Activated naive CD8-positive, alpha-beta T cell treated with anti-CD3 and anti-CD28 coated beads, Interleukin-2, amount 50 U/mL, for 24 hours (primary cell): ENCODE results near the gene CRACR2B.

Experiments used
- ATAC-seq: fragments of 150-1000 bp; cut with Tn5 transposase; one replicate; pipeline ENCODE4 v1.10.0; 2021
- DNase-seq: peaks from one replicate; pipeline ENCODE4 v3.0.0; 2021
- H3K27ac Mint-ChIP-seq: one replicate; pipeline ENCODE4 v1.8.0; 2021; ENCODE audit warnings: mild to moderate bottlenecking, mixed read lengths
- H3K27me3 Mint-ChIP-seq: one replicate; pipeline ENCODE4 v1.8.0; 2021; ENCODE audit warnings: mixed read lengths
- H3K36me3 Mint-ChIP-seq: one replicate; pipeline ENCODE4 v1.8.0; 2021; ENCODE audit warnings: low read depth, mixed read lengths
- H3K4me1 Mint-ChIP-seq: one replicate; pipeline ENCODE4 v1.8.0; 2021; ENCODE audit warnings: mixed read lengths
- H3K4me3 Mint-ChIP-seq: one replicate; pipeline ENCODE4 v1.8.0; 2021; ENCODE audit warnings: mild to moderate bottlenecking, moderate library complexity, mixed read lengths
- H3K9me3 Mint-ChIP-seq: one replicate; pipeline ENCODE4 v1.8.0; 2021; ENCODE audit warnings: mixed read lengths

The CRACR2B gene

DNA sequence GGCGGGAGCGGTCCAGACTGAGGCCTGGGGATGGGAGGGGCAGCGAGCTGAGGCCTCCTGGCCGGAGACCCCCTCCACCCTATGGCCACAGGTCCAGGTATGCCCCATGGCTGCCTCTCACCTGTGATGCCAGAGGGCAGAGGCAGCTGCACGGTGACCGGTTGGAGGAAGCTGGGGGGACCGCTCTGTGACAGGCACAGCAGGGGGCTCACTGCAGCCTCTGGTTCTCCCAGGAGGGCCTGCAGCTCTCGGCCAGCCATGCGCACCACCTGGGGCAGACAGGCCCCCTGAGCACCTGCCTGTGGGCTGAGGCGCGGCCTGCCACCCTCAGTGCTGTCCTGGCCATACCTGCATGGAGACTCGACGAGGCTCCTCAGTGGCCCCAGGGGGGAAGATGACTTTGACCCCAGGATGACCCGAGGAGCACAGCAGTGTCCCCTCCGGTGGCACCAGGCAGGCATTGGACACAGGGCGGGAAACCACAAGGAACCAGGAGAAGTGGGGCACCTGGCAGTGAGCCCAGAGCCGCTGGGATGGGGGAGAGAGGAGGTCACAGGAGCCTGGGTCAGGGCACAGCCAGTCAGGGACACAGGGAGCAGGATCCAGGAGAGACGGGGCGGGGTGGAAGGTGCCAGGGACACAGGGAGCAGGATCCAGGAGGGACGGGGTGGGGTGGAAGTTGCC, 26.5 kb upstream of the CRACR2B start:
- Mint-ChIP-seq H3K4me1 (peaks cover 11% of the 10 kb centered on the region), H3K36me3 (no peaks in the 10 kb centered on the region), H3K4me3 (no peak overlapping the region), H3K27ac (no peak overlapping the region), H3K27me3 (no peaks in the 10 kb centered on the region), H3K9me3 (no peaks in the 10 kb centered on the region)
- ATAC-seq: no peak
- no peak for DNase-seq

DNA sequence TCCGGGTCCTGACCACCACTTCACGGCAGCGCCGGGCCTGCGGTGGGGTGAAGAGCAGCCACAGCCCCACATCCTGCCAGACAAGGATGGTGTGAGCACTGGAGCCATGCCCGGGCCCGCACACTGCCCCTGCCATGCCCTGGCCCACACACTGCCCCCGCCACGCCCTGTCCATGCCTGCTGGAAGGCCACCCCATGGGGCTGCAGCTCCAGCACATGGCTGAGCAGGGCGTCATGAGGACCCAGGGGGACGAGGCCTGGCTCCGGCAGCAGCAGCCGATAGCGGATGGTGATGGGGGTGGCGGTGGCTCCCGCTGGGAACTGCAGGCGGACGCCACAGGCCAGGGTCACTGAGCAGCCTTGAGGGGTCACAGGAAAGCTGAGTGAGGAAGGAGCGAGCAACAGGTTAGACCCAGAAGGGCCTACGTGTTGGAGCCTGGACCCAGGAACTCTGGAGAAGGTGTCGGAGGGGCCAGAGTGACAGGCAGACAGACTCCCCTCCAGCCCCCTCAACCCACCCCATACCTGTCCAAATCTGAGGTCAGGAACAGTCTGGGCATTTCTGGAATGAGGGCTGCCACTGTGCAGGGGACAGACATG, 25.6 kb upstream of the CRACR2B start:
- no peaks in the 10 kb centered on the region for H3K27me3 Mint-ChIP-seq
- no peak for ATAC-seq
- no peak overlapping the region for H3K4me3 Mint-ChIP-seq
- H3K4me1 Mint-ChIP-seq: peaks cover 7% of the 10 kb centered on the region
- no peaks in the 10 kb centered on the region for H3K36me3 Mint-ChIP-seq
- H3K9me3 Mint-ChIP-seq: no peaks in the 10 kb centered on the region
- H3K27ac Mint-ChIP-seq: no peak overlapping the region
- no peak for DNase-seq

DNA sequence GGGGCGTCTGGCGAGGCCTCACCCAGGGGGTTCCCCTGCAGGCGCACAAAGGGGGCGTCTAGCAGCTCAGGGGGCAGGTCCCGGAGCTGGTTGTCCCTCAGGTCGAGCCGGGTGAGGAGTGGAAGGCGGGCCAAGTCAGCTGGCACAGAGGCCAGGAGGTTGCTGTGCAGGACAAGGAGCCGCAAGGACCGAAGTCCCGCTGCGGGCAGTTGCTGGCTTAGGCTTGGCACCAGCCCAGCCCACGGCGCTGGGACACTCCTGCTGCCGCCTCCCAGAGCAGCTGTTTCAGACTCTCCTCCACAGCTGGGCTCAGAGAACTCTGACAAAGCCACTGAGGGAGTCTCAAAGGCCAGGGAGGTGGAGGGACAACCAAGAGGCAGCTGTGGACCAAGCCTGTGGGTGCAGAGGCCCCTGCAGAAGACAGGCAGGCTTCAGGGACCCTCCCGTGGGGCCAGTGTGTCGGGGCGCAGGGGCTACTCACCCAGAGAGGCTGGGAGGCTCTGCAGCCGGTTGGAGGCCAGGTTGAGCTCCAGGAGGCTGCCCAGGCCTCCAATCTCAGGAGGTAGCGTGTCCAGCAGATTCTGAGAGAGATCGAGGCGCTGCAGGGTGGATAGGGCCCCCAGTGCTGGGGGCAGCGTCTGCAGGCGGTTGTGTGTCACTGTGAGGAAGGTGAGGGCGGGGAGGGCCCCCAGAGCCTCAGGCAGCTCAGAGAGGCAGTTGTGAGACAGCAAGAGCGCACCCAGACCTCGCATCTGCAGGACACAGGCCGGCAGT, 24.8 kb upstream of the CRACR2B start:
- Mint-ChIP-seq H3K4me1 (peaks cover 9% of the 10 kb centered on the region), H3K9me3 (no peaks in the 10 kb centered on the region), H3K27ac (no peak overlapping the region), H3K27me3 (no peaks in the 10 kb centered on the region), H3K4me3 (peak overlapping the region; percentile 43), H3K36me3 (no peaks in the 10 kb centered on the region)
- no peak for ATAC-seq
- DNase-seq: no peak

DNA sequence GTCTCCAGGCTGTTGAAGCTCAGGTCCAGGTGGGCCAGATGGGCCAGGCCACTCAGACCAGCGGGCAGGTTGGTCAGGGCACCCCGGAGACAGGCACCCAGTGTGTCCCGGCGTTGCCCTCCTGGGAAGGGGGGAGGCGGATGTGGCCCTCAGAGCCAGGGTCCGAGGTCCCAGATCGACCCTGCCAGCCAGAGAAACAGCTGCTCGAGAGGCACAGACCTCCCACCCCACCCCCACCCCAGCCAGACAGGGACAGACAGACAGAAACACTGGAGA, 24.3 kb upstream of the CRACR2B start:
- Mint-ChIP-seq H3K27me3 (no peaks in the 10 kb centered on the region), H3K4me1 (peaks cover 13% of the 10 kb centered on the region), H3K9me3 (no peaks in the 10 kb centered on the region), H3K4me3 (peak overlapping the region; percentile 45), H3K27ac (no peak overlapping the region), H3K36me3 (no peaks in the 10 kb centered on the region)
- ATAC-seq: no peak
- no peak for DNase-seq

DNA sequence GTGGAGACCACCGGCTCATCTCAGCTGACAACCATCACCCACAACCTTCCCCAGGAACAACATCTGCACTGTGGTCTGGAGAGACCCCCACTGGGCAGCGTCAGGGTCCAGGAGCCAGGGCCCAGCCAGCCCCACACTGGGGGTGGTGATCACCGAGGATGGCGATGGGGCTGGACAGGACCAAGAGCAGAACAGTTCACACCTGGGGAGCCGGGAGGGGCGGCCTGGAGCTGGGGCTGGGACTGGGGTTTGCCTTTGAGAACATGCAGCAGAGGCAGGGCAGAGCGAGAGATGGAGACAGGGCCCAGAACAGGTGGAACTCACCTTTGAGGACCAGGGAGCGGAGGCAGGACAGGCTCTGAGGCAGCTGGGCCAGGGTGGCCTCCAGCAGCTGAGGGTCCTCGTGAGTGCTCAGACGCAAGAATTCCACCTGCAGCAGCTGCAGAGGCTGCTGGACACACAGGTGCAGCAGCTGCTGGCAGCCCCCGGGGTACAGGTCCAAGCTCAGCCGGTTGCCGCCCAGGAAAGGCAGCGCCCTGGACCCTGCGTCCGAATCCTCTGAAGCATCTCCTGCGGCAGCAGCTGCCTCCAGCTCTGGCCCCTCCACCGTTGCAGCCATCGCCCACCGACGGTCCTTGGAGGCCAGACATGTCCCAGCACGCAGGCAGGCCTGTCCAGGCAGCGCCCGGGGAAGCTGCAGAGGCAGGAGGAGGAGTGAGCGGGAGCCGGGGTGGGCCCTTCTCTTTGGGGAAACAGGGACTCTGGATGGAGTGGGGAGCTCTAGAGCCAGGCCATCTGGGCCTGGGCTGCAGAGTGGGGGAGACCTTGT, 23.7 kb upstream of the CRACR2B start:
- no peaks in the 10 kb centered on the region for H3K27me3 Mint-ChIP-seq
- peaks cover 19% of the 10 kb centered on the region for H3K4me1 Mint-ChIP-seq
- peak overlapping the region; percentile 39 for H3K27ac Mint-ChIP-seq
- no peaks in the 10 kb centered on the region for H3K9me3 Mint-ChIP-seq
- ATAC-seq: no peak
- H3K36me3 Mint-ChIP-seq: peaks cover 1% of the 10 kb centered on the region
- DNase-seq: no peak
- peak overlapping the region; percentile 77 for H3K4me3 Mint-ChIP-seq

DNA sequence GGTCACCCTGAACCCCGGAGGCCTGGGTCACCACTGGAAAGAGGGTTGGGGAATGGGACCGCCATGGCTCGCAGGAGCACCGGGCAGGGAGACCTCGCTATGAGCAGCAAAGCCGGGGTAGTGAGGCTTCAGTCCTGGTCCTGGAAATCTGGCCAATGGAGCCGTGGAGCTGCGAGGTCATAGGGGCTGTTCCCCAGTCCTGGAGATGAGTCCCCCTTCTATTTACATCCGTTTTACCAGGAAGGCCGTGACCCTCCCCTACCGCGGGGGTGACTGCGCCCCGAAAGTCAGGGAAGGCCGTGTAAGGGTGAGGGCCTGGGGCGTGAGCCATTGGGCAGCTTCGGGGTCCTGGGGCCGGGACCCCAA, 23.1 kb upstream of the CRACR2B start:
- Mint-ChIP-seq H3K27ac (peak overlapping the region; percentile 39), H3K4me3 (peak overlapping the region; percentile 77), H3K27me3 (no peaks in the 10 kb centered on the region), H3K9me3 (no peaks in the 10 kb centered on the region), H3K4me1 (peaks cover 21% of the 10 kb centered on the region), H3K36me3 (peaks cover 1% of the 10 kb centered on the region)
- DNase-seq (no peak), ATAC-seq (no peak)

DNA sequence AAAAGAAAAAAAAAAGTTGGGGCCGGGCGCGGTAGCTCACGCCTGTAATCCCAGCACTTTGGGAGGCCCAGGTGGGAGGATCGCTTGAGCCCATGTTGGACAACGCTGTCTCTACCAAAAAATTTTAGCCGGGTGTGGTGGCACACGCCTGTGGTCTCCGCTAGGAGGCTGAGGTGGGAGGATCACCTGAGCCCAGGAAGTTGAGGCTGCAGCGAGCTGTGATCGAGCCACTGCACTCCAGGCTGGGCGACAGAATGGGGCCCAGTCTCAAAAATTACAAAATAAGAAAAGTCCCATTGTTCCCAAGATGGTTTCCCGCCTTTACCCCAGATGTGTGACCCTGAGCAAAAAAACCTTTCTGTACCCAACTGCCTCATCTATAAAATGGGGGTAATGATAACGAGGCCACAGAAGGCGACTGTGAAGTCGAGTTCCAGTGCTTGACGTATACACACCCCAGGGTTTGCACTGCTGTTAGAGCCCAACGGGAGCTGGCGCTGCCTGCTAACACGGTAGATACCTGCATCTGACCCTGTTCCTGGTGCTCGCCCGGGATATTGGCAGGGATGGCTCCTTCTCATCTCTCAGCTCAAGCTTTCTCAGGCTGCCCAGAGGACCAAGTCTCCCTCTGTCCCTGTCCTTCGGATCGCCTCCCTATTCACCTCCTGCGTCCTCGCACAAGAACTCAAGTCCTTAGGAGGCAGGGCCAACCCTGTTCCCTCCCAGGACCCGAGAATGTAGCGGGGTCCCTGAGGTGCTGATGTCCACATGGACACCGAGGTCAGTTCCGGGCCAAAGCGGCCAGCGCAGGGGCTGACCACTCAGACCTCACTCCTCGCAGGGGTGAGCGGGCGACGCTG, 19.1 kb upstream of the CRACR2B start:
- peak overlapping the region; percentile 93 for H3K4me3 Mint-ChIP-seq
- ATAC-seq (no peak), DNase-seq (no peak)
- peaks cover 45% of the 10 kb centered on the region for H3K4me1 Mint-ChIP-seq
- peaks cover 36% of the 10 kb centered on the region for H3K36me3 Mint-ChIP-seq
- peak overlapping the region; percentile 98 for H3K27ac Mint-ChIP-seq
- H3K9me3 Mint-ChIP-seq: no peaks in the 10 kb centered on the region
- H3K27me3 Mint-ChIP-seq: no peaks in the 10 kb centered on the region

DNA sequence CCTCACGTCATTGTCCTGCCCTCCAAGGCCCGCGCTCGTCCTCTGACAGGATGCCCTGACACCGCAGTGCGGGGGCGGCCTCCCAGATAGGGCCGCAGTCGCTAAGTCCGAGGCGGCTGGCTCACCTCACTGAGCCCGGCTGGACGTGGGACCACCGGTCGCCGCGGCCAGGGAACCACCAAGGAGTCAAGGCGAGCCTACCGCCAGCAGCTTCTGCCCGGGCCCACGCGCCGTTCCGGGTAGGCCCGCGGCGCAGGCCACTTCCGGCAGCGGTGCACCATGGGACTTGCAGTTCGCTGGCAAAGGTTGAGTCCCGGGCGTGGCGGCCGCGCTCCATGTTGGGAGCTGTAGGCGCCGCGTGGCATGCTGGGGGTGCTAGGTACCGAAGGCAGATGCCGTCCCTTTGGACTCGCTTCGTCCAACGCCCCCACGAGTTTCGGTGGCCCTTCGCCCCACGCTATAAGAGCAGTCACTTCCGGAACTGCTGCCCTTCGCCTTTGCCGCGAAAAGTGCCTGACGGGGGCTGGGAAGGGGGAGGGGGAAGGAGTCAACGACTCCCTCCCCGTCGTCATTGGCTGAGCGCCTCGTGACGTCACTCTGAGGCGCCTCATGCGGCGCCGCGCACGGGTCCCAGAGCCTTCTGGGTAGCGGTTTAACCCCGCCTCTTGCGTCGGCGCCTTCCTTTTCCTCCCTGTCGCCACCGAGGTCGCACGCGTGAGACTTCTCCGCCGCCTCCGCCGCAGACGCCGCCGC, 18.3 kb upstream of the CRACR2B start, which contains the start of gene RPLP2:
Gene RPLP2 (plus strand): TSS at position 681 of the 753 bp plus-strand sequence. CDS start 268 bp downstream, outside the sequence.
- Mint-ChIP-seq H3K4me3 (peak within 1 kb of the TSS; percentile 93), H3K27me3 (no peaks in the 10 kb centered on the region), H3K4me1 (peaks cover 42% of the 10 kb centered on the region), H3K36me3 (peaks cover 39% of the 10 kb centered on the region), H3K9me3 (no peaks in the 10 kb centered on the region), H3K27ac (peak within 1 kb of the TSS; percentile 98)
- ATAC-seq (peak; percentile 80), DNase-seq (peak; percentile 99)

DNA sequence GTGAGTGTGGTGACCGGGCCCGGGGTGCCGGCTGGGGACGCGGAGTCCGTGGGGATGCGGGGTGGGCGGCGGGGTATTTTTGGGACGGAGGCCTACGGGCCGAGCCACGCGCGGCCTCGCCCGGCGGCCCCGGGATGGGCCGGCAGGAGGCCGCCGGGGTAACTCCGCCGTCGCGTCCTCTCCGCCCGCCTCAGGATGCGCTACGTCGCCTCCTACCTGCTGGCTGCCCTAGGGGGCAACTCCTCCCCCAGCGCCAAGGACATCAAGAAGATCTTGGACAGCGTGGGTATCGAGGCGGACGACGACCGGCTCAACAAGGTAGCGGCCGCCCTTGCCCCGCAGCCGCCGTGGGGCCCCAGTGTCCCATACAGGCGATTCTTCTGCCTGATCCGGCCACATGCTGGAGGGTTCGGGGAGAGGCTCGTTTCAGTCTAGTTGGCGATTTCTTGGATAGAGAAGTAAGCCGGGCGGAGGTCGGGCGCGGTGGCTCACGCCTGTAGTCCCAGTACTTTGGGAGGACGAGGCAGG, 17.6 kb upstream of the CRACR2B start:
- H3K27ac Mint-ChIP-seq: peak overlapping the region; percentile 98
- DNase-seq: no peak
- peaks cover 42% of the 10 kb centered on the region for H3K4me1 Mint-ChIP-seq
- peak overlapping the region; percentile 93 for H3K4me3 Mint-ChIP-seq
- H3K36me3 Mint-ChIP-seq: peaks cover 39% of the 10 kb centered on the region
- ATAC-seq: no peak
- no peaks in the 10 kb centered on the region for H3K27me3 Mint-ChIP-seq
- H3K9me3 Mint-ChIP-seq: no peaks in the 10 kb centered on the region

DNA sequence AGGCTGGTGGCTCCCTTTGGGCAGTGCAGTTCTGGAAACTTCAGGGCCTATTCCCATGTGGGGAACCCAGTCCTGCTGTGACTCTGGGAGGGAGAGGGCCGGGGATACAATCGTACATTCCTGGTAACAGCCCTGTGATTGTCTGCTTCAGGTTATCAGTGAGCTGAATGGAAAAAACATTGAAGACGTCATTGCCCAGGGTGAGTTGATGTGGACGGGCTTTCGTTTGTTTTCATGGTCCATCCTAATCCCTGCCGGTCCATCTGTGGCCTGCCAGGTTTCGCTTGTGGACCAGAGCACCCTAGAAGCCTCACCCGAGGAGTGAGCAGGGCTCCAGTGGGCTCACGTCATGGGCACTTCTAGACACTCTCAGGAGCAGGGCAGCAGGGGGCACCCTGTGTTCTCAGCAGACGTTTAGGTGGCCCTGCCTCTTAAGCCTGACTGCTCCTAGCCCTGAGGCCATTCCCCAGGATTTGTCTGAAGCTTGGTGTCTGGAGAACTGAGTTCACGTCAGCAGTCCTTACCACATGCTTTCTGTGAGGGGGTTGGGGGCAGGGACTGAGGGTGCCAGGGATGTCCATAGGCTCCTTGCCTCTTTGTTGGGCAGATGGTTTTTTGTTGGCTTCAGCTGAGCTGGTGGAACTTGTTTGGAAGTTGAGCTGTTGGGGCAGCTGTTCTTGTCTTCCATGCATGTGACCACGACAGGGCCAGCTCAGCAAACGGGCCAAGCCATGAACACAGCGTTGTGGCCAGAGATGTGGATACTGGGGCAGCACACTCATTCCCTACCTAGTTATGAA, 16.1 kb upstream of the CRACR2B start:
- peak overlapping the region; percentile 93 for H3K4me3 Mint-ChIP-seq
- H3K9me3 Mint-ChIP-seq: no peaks in the 10 kb centered on the region
- H3K27ac Mint-ChIP-seq: peak overlapping the region; percentile 98
- H3K36me3 Mint-ChIP-seq: peaks cover 39% of the 10 kb centered on the region
- peaks cover 38% of the 10 kb centered on the region for H3K4me1 Mint-ChIP-seq
- H3K27me3 Mint-ChIP-seq: no peaks in the 10 kb centered on the region
- no peak for DNase-seq
- no peak for ATAC-seq

DNA sequence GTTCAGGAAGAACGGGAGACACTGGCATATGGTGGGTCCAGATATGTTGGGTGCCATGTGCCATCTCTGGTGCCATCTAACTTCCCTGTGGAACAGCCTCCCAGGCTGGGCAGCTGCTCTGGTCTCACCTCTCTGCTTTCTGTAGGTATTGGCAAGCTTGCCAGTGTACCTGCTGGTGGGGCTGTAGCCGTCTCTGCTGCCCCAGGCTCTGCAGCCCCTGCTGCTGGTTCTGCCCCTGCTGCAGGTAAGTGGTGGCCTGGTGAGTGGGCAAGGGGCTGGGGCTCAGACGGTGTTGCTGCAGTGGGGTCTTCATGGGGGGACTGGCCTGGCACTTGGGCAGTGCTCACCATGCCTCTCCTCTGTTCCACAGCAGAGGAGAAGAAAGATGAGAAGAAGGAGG, 15.3 kb upstream of the CRACR2B start:
- H3K27me3 Mint-ChIP-seq: no peaks in the 10 kb centered on the region
- ATAC-seq (no peak), DNase-seq (no peak)
- peaks cover 39% of the 10 kb centered on the region for H3K36me3 Mint-ChIP-seq
- peaks cover 38% of the 10 kb centered on the region for H3K4me1 Mint-ChIP-seq
- H3K9me3 Mint-ChIP-seq: no peaks in the 10 kb centered on the region
- peak overlapping the region; percentile 98 for H3K27ac Mint-ChIP-seq
- H3K4me3 Mint-ChIP-seq: peak overlapping the region; percentile 93

DNA sequence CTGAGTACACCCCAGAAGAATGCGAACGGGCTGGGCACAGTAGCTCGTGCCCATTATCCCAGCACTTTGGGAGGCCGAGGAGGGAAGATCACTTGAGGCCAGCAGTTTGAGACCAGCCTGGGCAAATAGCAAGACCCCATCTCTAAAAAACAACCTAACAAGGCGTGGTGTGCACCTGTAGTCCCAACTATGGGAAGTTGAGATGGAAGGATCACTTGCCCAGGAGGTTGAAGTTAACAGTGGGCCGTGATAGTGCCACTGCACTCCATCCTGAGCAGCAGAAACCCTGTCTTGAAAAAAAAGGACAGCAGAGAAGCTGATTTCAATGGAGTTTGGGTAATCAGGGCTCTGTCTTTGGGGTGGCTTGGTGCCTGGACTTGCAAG, 14.7 kb upstream of the CRACR2B start:
- Mint-ChIP-seq H3K36me3 (peaks cover 39% of the 10 kb centered on the region), H3K9me3 (no peaks in the 10 kb centered on the region), H3K4me3 (peak overlapping the region; percentile 93), H3K27me3 (no peaks in the 10 kb centered on the region), H3K4me1 (peaks cover 34% of the 10 kb centered on the region), H3K27ac (peak overlapping the region; percentile 98)
- no peak for DNase-seq
- ATAC-seq: no peak
